ENCODE data around the gene EPB41L3. TPM values are rescaled to one million over a fixed set of nuclear protein-coding genes. Genes with fewer than 3 reads are reported as not detected.

EPB41L3 gene
- total and polyA plus RNA-seq, 2 donors (not counting 1 experiment from before 2014, with no cell fraction given): 3.1 to 29.9 TPM

DNA sequence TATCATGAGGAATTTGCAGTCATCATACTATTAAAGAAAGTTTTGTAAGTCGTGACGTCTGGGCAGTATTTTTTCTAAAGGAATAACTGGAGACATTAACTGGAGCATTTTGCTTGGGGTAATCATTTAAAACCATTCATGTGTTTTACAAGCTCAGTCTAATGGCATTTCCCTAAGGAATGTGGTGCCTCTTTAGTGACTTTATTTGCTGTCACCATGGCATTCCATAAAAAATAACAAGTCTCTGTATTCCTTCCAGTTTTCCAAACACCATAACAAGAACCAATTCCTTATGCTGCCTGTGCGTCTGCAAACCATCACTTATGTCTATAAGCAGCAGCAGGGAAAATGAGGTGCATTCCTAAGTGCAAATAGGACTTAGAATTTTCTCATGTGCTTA, 82.8 kb downstream of the EPB41L3 start:
- no peaks in the 10 kb centered on the region for H4K20me1 ChIP-seq (ENCODE audit: control insufficient read depth, extremely low read depth, insufficient read depth, low read length)
- no peak overlapping the region for H3K4me3 ChIP-seq (replicated peaks in 1 of 4; ENCODE audit: control extremely low read depth in 1 of 4, insufficient read depth in 1 of 4, low read depth in 3 of 4, low read length in 4 of 4)
- peak in 1 of 2 donors; percentile 6 for DNase-seq (ENCODE audit: low read depth in 2 of 2)
- no peaks in the 10 kb centered on the region for H3K36me3 ChIP-seq (ENCODE audit: control insufficient read depth, insufficient read depth, low read length)
- H3K4me2 ChIP-seq (ENCODE audit: extremely low read depth, insufficient read depth, low read length): no peak overlapping the region
- H3K27me3 ChIP-seq (ENCODE audit: control insufficient read depth, insufficient read depth, low read length): no peaks in the 10 kb centered on the region
- no peak overlapping the region for H3K9ac ChIP-seq (ENCODE audit: insufficient read depth, low read length)
- no peaks in the 10 kb centered on the region for H3K4me1 ChIP-seq (ENCODE audit: control insufficient read depth, extremely low read depth, insufficient read depth, low read length)
- H3K27ac ChIP-seq (ENCODE audit: insufficient read depth, low read length): no peak overlapping the region
- H3K9me3 ChIP-seq (ENCODE audit: control insufficient read depth, insufficient read depth, low read depth, low read length): no peaks in the 10 kb centered on the region
- TF ChIP-seq EZH2 (IDR thresholded peaks at IDR 0.05; ENCODE audit: low read length, missing control alignments): no peak
- TF ChIP-seq, protein P1, sequence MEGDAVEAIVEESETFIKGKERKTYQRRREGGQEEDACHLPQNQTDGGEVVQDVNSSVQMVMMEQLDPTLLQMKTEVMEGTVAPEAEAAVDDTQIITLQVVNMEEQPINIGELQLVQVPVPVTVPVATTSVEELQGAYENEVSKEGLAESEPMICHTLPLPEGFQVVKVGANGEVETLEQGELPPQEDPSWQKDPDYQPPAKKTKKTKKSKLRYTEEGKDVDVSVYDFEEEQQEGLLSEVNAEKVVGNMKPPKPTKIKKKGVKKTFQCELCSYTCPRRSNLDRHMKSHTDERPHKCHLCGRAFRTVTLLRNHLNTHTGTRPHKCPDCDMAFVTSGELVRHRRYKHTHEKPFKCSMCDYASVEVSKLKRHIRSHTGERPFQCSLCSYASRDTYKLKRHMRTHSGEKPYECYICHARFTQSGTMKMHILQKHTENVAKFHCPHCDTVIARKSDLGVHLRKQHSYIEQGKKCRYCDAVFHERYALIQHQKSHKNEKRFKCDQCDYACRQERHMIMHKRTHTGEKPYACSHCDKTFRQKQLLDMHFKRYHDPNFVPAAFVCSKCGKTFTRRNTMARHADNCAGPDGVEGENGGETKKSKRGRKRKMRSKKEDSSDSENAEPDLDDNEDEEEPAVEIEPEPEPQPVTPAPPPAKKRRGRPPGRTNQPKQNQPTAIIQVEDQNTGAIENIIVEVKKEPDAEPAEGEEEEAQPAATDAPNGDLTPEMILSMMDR (conservative IDR thresholded peaks at IDR 0.05 in 1 of 2, IDR thresholded peaks at IDR 0.05 in 1 of 2; ENCODE audit: low read depth in 1 of 2, low read length in 2 of 2): no peak
- H3K79me2 ChIP-seq (ENCODE audit: control insufficient read depth, insufficient read depth, low read length): no peaks in the 10 kb centered on the region
- no peak overlapping the region for H2AFZ ChIP-seq (ENCODE audit: low read length)

DNA sequence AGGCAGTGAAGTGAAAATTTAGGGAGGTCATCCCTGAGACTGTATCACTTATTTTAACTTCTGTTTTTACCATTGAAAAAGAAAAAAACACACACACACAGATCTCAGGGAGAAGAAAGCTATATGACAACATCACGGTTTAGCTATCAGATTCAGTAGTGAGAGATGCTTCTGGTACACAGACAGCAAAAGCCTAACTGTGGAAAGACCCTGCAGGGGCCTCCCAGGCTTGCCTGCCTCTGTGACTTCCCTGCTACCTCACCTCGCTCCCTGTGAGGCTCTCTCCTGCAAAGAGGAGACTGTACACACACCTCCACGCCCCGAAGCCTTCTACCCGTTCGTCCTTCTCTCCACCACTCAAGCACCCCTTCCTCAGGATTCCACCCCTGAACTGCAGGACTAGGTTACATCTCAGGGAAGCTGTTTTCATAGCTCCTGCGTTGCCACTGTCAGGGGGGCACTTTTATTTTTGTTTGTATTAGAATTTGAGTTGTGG, 86.3 kb downstream of the EPB41L3 start:
- Histone ChIP-seq H3K79me2 (ENCODE audit: control insufficient read depth, insufficient read depth, low read length) (no peaks in the 10 kb centered on the region), H3K9me3 (ENCODE audit: control insufficient read depth, insufficient read depth, low read depth, low read length) (no peaks in the 10 kb centered on the region), H3K4me1 (ENCODE audit: control insufficient read depth, extremely low read depth, insufficient read depth, low read length) (no peaks in the 10 kb centered on the region), H3K36me3 (ENCODE audit: control insufficient read depth, insufficient read depth, low read length) (no peaks in the 10 kb centered on the region), H2AFZ (ENCODE audit: low read length) (no peak overlapping the region), H3K9ac (ENCODE audit: insufficient read depth, low read length) (no peak overlapping the region), H3K27ac (ENCODE audit: insufficient read depth, low read length) (no peak overlapping the region), H3K4me3 (replicated peaks in 1 of 4; ENCODE audit: control extremely low read depth in 1 of 4, insufficient read depth in 1 of 4, low read depth in 3 of 4, low read length in 4 of 4) (no peak overlapping the region), H4K20me1 (ENCODE audit: control insufficient read depth, extremely low read depth, insufficient read depth, low read length) (no peaks in the 10 kb centered on the region), H3K27me3 (ENCODE audit: control insufficient read depth, insufficient read depth, low read length) (no peaks in the 10 kb centered on the region), H3K4me2 (ENCODE audit: extremely low read depth, insufficient read depth, low read length) (no peak overlapping the region)
- DNase-seq (ENCODE audit: low read depth in 2 of 2): no peak
- no peak for TF ChIP-seq EZH2 (IDR thresholded peaks at IDR 0.05; ENCODE audit: low read length, missing control alignments)
- TF ChIP-seq, protein P1 (conservative IDR thresholded peaks at IDR 0.05 in 1 of 2, IDR thresholded peaks at IDR 0.05 in 1 of 2; ENCODE audit: low read depth in 1 of 2, low read length in 2 of 2): no peak

DNA sequence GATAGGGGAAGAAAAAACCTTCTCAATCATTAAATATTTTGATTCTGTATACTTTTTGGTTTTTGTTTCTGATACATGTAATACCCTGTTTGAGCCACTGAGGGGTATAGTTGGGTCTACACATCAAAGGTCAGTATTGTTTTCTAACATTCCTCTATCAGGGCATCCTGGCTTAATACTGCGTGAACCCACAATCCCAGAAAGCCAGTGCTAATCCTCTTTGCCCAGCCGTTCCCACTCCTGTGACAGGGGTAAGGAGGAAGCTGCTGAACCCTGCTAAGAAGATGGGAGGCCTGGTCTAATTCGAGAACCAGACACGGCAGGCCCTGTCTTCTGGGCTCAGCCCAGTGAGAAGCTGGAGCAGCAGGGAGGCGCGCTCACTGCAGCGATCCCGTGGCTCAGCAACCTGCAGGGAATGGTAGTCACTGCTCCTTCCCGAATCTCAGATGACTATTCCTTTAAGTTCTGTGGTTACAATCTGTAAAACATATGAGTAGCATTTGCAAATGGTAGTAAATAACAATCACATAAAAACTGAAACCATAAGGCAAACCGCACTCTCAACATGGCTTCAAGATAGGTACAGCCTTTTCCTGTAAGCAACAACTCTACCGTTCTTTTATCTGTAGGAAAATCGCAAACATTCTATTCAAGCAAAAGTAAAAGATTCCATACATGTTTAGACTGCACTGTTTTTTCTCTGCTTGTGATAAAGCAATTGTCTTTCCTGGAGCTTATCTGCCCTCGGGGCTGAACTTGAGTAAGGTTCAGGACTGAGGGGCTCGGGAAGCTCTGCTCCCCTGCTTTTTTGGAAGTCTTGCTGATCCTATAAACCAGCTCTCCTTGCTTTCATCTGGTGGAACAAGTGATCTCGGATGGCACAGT, 87.0 kb downstream of the EPB41L3 start:
- Histone ChIP-seq H4K20me1 (ENCODE audit: control insufficient read depth, extremely low read depth, insufficient read depth, low read length) (no peaks in the 10 kb centered on the region), H3K4me2 (ENCODE audit: extremely low read depth, insufficient read depth, low read length) (no peak overlapping the region), H3K4me3 (replicated peaks in 1 of 4; ENCODE audit: control extremely low read depth in 1 of 4, insufficient read depth in 1 of 4, low read depth in 3 of 4, low read length in 4 of 4) (no peak overlapping the region), H3K79me2 (ENCODE audit: control insufficient read depth, insufficient read depth, low read length) (no peaks in the 10 kb centered on the region), H3K9ac (ENCODE audit: insufficient read depth, low read length) (no peak overlapping the region), H3K27me3 (ENCODE audit: control insufficient read depth, insufficient read depth, low read length) (no peaks in the 10 kb centered on the region), H2AFZ (ENCODE audit: low read length) (no peak overlapping the region), H3K27ac (ENCODE audit: insufficient read depth, low read length) (no peak overlapping the region), H3K36me3 (ENCODE audit: control insufficient read depth, insufficient read depth, low read length) (no peaks in the 10 kb centered on the region), H3K4me1 (ENCODE audit: control insufficient read depth, extremely low read depth, insufficient read depth, low read length) (no peaks in the 10 kb centered on the region), H3K9me3 (ENCODE audit: control insufficient read depth, insufficient read depth, low read depth, low read length) (no peaks in the 10 kb centered on the region)
- TF ChIP-seq, protein P1 (conservative IDR thresholded peaks at IDR 0.05 in 1 of 2, IDR thresholded peaks at IDR 0.05 in 1 of 2; ENCODE audit: low read depth in 1 of 2, low read length in 2 of 2): peak in 1 of 2 donors; percentile 46
- no peak for TF ChIP-seq EZH2 (IDR thresholded peaks at IDR 0.05; ENCODE audit: low read length, missing control alignments)
- peak; percentile 39 to 63 for DNase-seq (ENCODE audit: low read depth in 2 of 2)

All from fibroblast of lung (primary cell).